Gastrocnemius medialis (tissue), 4 donors: ENCODE data around the gene KRT17.

Experiments used
- CTCF ChIP-seq, 5 experiments: fragments of 450-650 bp in 3 of 5; fragments of 200-600 bp in 2 of 5; sonication (generic) in 2 of 5; IDR thresholded peaks in 4 of 5; conservative IDR thresholded peaks in 1 of 5; 1 replicate in 4 of 5; 2 replicates in 1 of 5; pipeline ENCODE4 v1.5.1; 2016 to 2019; ENCODE audit warnings: antibody characterized with exemption in 5 of 5, mild to moderate bottlenecking in 3 of 5, moderate library complexity in 3 of 5
- POLR2A ChIP-seq, 2 donors: fragments of 450-650 bp; IDR thresholded peaks; one replicate each; pipeline ENCODE4 v1.6.1; 2017; ENCODE audit warnings: antibody characterized with exemption in 2 of 2, mild to moderate bottlenecking in 2 of 2, moderate library complexity in 2 of 2

- TF ChIP-seq CTCF (IDR thresholded peaks at IDR 0.05 in 4 of 5, conservative IDR thresholded peaks at IDR 0.05 in 1 of 5) (no peak), POLR2A (IDR thresholded peaks at IDR 0.05) (no peak)
Measured at GRCh38 chr17:41617698-41618097, 6.7 kb downstream of the KRT17 start.
